Muscle layer of duodenum (tissue), 2 donors: ENCODE measurements around the gene GPR107.

Experiments used
- H3K27ac ChIP-seq: one replicate; pipeline ENCODE4 v1.7.0; 2013; ENCODE audit warnings: mild to moderate bottlenecking, low read length
- H3K27me3 ChIP-seq: one replicate; pipeline ENCODE4 v1.7.0; 2013; ENCODE audit warnings: low read depth, mild to moderate bottlenecking, control low read depth, low read length
- H3K36me3 ChIP-seq, 2 donors: one replicate each; pipeline ENCODE4 v1.7.0; 2013; ENCODE audit warnings: low read length in 2 of 2, control low read depth in 1 of 2, mild to moderate bottlenecking in 1 of 2; ENCODE audit not compliant: insufficient read depth in 2 of 2, control insufficient read depth in 1 of 2
- H3K4me1 ChIP-seq, 2 donors: one replicate each; pipeline ENCODE4 v1.7.0; 2013; ENCODE audit warnings: low read length in 2 of 2, mild to moderate bottlenecking in 2 of 2, control low read depth in 1 of 2, moderate library complexity in 1 of 2; ENCODE audit not compliant: insufficient read depth in 2 of 2, control insufficient read depth in 1 of 2
- H3K4me3 ChIP-seq, 2 donors: one replicate each; pipeline ENCODE4 v1.7.0; 2013; ENCODE audit warnings: low read length in 2 of 2, low read depth in 1 of 2, mild to moderate bottlenecking in 1 of 2
- H3K9me3 ChIP-seq, 2 donors: one replicate each; pipeline ENCODE4 v1.7.0; 2013; ENCODE audit warnings: low read length in 2 of 2, control low read depth in 1 of 2, mild to moderate bottlenecking in 1 of 2; ENCODE audit not compliant: control insufficient read depth in 1 of 2
- donor health status: healthy.

GPR107 gene

GRCh38 chr9:130128251-130128650, 74.5 kb downstream of the GPR107 start:
- Histone ChIP-seq H3K27ac (peak overlapping the region; percentile 78), H3K4me3 (peak overlapping the region in 1 of 2 donors; percentile 37), H3K4me1 (no peaks in the 10 kb centered on the region), H3K36me3 (peaks cover 16 to 41% of the 10 kb centered on the region in 2 donors), H3K27me3 (no peaks in the 10 kb centered on the region), H3K9me3 (no peaks in the 10 kb centered on the region)

GRCh38 chr9:130128733-130129431, 75.2 kb downstream of the GPR107 start:
- no peaks in the 10 kb centered on the region for H3K4me1 ChIP-seq
- H3K27ac ChIP-seq: peak overlapping the region; percentile 78
- no peaks in the 10 kb centered on the region for H3K9me3 ChIP-seq
- H3K27me3 ChIP-seq: no peaks in the 10 kb centered on the region
- H3K4me3 ChIP-seq: peak overlapping the region in 1 of 2 donors; percentile 37
- peaks cover 16 to 41% of the 10 kb centered on the region in 2 donors for H3K36me3 ChIP-seq

GRCh38 chr9:130129432-130130061, 75.8 kb downstream of the GPR107 start:
- Histone ChIP-seq H3K4me1 (no peaks in the 10 kb centered on the region), H3K4me3 (peak overlapping the region in 1 of 2 donors; percentile 29), H3K27ac (peak overlapping the region; percentile 78), H3K36me3 (peaks cover 13 to 36% of the 10 kb centered on the region in 2 donors), H3K27me3 (no peaks in the 10 kb centered on the region), H3K9me3 (no peaks in the 10 kb centered on the region)

- Histone ChIP-seq H3K9me3 (no peaks in the 10 kb centered on the region), H3K4me3 (no peak overlapping the region), H3K27me3 (no peaks in the 10 kb centered on the region), H3K27ac (no peak overlapping the region), H3K36me3 (peaks cover 15 to 37% of the 10 kb centered on the region in 2 donors), H3K4me1 (peaks cover 2 to 3% of the 10 kb centered on the region in 2 donors)
Observed at GRCh38 chr9:130132746-130133145, 79.0 kb downstream of the GPR107 start.

GRCh38 chr9:130137081-130137640, 83.5 kb downstream of the GPR107 start:
- peak overlapping the region; percentile 73 for H3K27ac ChIP-seq
- H3K9me3 ChIP-seq: no peaks in the 10 kb centered on the region
- no peaks in the 10 kb centered on the region for H3K27me3 ChIP-seq
- H3K4me1 ChIP-seq: peaks cover 11 to 18% of the 10 kb centered on the region in 2 donors
- peaks cover 10 to 11% of the 10 kb centered on the region in 2 donors for H3K36me3 ChIP-seq
- no peak overlapping the region for H3K4me3 ChIP-seq

- Histone ChIP-seq H3K4me3 (no peak overlapping the region), H3K9me3 (no peaks in the 10 kb centered on the region), H3K36me3 (peaks cover 10 to 11% of the 10 kb centered on the region in 2 donors), H3K4me1 (peaks cover 11 to 18% of the 10 kb centered on the region in 2 donors), H3K27me3 (no peaks in the 10 kb centered on the region), H3K27ac (peak overlapping the region; percentile 73)
Observed at GRCh38 chr9:130137641-130138081, 84.0 kb downstream of the GPR107 start.

- H3K36me3 ChIP-seq: peaks cover 10 to 11% of the 10 kb centered on the region in 2 donors
- peak overlapping the region in 1 of 2 donors; percentile 1 for H3K4me3 ChIP-seq
- H3K4me1 ChIP-seq: peaks cover 11 to 18% of the 10 kb centered on the region in 2 donors
- no peaks in the 10 kb centered on the region for H3K9me3 ChIP-seq
- H3K27ac ChIP-seq: peak overlapping the region; percentile 73
- H3K27me3 ChIP-seq: no peaks in the 10 kb centered on the region
Observed at GRCh38 chr9:130138171-130138653, 84.5 kb downstream of the GPR107 start.

GRCh38 chr9:130138791-130139190, 85.1 kb downstream of the GPR107 start:
- Histone ChIP-seq H3K27me3 (no peaks in the 10 kb centered on the region), H3K27ac (peak overlapping the region; percentile 58), H3K4me1 (peaks cover 16 to 23% of the 10 kb centered on the region in 2 donors), H3K4me3 (peak overlapping the region in 1 of 2 donors; percentile 1), H3K9me3 (no peaks in the 10 kb centered on the region), H3K36me3 (peaks cover 6 to 10% of the 10 kb centered on the region in 2 donors)

GRCh38 chr9:130139251-130139650, 85.5 kb downstream of the GPR107 start:
- peak overlapping the region; percentile 58 for H3K27ac ChIP-seq
- H3K4me3 ChIP-seq: peak overlapping the region in 1 of 2 donors; percentile 14
- no peaks in the 10 kb centered on the region for H3K9me3 ChIP-seq
- no peaks in the 10 kb centered on the region for H3K27me3 ChIP-seq
- H3K4me1 ChIP-seq: peaks cover 19 to 27% of the 10 kb centered on the region in 2 donors
- H3K36me3 ChIP-seq: peaks cover 6 to 10% of the 10 kb centered on the region in 2 donors

- Histone ChIP-seq H3K27me3 (no peaks in the 10 kb centered on the region), H3K4me1 (peaks cover 19 to 30% of the 10 kb centered on the region in 2 donors), H3K27ac (no peak overlapping the region), H3K9me3 (no peaks in the 10 kb centered on the region), H3K4me3 (no peak overlapping the region), H3K36me3 (peaks cover 0 to 7% of the 10 kb centered on the region in 2 donors)
Observed at GRCh38 chr9:130140706-130141105, 87.0 kb downstream of the GPR107 start.

GRCh38 chr9:130142056-130142455, 88.3 kb downstream of the GPR107 start:
- Histone ChIP-seq H3K36me3 (no peaks in the 10 kb centered on the region), H3K4me1 (peaks cover 19 to 30% of the 10 kb centered on the region in 2 donors), H3K27me3 (no peaks in the 10 kb centered on the region), H3K4me3 (no peak overlapping the region), H3K27ac (no peak overlapping the region), H3K9me3 (no peaks in the 10 kb centered on the region)
